Measurements from ENCODE around the gene SEC24A.
"Not testable (repeated sequence)": the region's sequence is repeated elsewhere in the genome, so short reads cannot be mapped to it uniquely, and the experiment has no call there.

- TF ChIP-seq, protein P1, sequence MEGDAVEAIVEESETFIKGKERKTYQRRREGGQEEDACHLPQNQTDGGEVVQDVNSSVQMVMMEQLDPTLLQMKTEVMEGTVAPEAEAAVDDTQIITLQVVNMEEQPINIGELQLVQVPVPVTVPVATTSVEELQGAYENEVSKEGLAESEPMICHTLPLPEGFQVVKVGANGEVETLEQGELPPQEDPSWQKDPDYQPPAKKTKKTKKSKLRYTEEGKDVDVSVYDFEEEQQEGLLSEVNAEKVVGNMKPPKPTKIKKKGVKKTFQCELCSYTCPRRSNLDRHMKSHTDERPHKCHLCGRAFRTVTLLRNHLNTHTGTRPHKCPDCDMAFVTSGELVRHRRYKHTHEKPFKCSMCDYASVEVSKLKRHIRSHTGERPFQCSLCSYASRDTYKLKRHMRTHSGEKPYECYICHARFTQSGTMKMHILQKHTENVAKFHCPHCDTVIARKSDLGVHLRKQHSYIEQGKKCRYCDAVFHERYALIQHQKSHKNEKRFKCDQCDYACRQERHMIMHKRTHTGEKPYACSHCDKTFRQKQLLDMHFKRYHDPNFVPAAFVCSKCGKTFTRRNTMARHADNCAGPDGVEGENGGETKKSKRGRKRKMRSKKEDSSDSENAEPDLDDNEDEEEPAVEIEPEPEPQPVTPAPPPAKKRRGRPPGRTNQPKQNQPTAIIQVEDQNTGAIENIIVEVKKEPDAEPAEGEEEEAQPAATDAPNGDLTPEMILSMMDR (IDR thresholded peaks at IDR 0.05 in 4 of 5, conservative IDR thresholded peaks at IDR 0.05 in 1 of 5), result not testable (repeated sequence)
- not testable (repeated sequence) for TF ChIP-seq POLR2A (IDR thresholded peaks at IDR 0.05)
Observed at GRCh38 chr5:134599820-134600219, 48.8 kb upstream of the SEC24A start.
